Right lobe of liver (tissue), 6 donors: Measurements from ENCODE around the gene SDK1. TPM values are rescaled to one million over a fixed set of nuclear protein-coding genes. Genes with fewer than 3 reads are reported as not detected.

Experiments
- ATAC-seq, 4 donors: fragments of 200-7000 bp; cut with Tn5 transposase; one replicate each; pipeline ENCODE4 v1.9.1; 2020; ENCODE audit warnings: mild to moderate bottlenecking in 4 of 4, moderate library complexity in 4 of 4
- DNase-seq, 3 donors: peaks; one replicate each; pipeline ENCODE4 v3.0.0-alpha.2; 2020
- H3K27ac ChIP-seq, 3 donors: fragments of 200-600 bp; one replicate each; pipeline ENCODE4 v1.8.0; 2022
- H3K27me3 ChIP-seq, 2 donors: fragments of 200-600 bp; one replicate each; pipeline ENCODE4 v1.8.0; 2022
- H3K36me3 ChIP-seq, 4 donors: fragments of 200-600 bp; sonication (generic) in 1 of 4; one replicate each; pipeline versions ENCODE4 v1.5.1 to v1.8.0; 2017 to 2022; ENCODE audit warnings: control low read depth in 1 of 4
- H3K4me1 ChIP-seq, 4 donors: fragments of 200-600 bp; sonication (generic) in 1 of 4; one replicate each; pipeline versions ENCODE4 v1.5.1 to v1.8.0; 2017 to 2022; ENCODE audit warnings: control low read depth in 1 of 4
- H3K4me3 ChIP-seq, 3 donors: fragments of 200-600 bp; one replicate each; pipeline ENCODE4 v1.8.0; 2022
- H3K9me3 ChIP-seq, 4 donors: fragments of 200-600 bp; sonication (generic) in 1 of 4; one replicate each; pipeline versions ENCODE4 v1.5.1 to v1.8.0; 2017 to 2022; ENCODE audit warnings: control low read depth in 1 of 4
- POLR2A ChIP-seq: fragments of 450-650 bp; IDR thresholded peaks from one replicate; pipeline ENCODE4 v1.6.1; 2017; ENCODE audit warnings: antibody characterized with exemption, mild to moderate bottlenecking
- WGBS: methylation state at CpG from one replicate; pipeline ENCODE4 v1.1.6; 2018; ENCODE audit warnings: low coverage, low lambda C conversion rate; ENCODE audit not compliant: insufficient coverage; ENCODE audit errors: missing lambda C conversion rate; 5-methylcytosine and 5-hydroxymethylcytosine counted together
- intact Hi-C, 2 donors: fragments of 100-400 bp; cut with DNase I; formaldehyde crosslinking; loops; one replicate each; pipeline versions ENCODE4 v1.11.2 to v1.14.1; 2022
- total RNA-seq, 6 experiments: library from RNA; depleted of rRNA in 2 of 6; stranded (reverse); fragments of >200 nt in 2 of 6; fragmentation: NEBNext Ultra II Directional in 3 of 6; extraction: Animal tissue kit (Norgen Biotek cat#: 25700) in 3 of 6; gene quantifications; one replicate each; pipeline versions ENCODE4 v1.1.0 to v1.2.4, GENCODE V29; 2016 to 2023
- TF ChIP-seq, protein P1 (sequence below), 4 donors: fragments of 200-600 bp in 3 of 4; fragments of 450-650 bp in 1 of 4; IDR thresholded peaks; one replicate each; pipeline versions ENCODE4 v1.5.1 to v1.8.0; 2016 to 2022; ENCODE audit warnings: antibody characterized with exemption in 4 of 4, mild to moderate bottlenecking in 2 of 4
- donor health status: DM: no; HTN: yes; CAD: no.
- donor health status: DM: no; HTN: no; CAD: no.
- donor health status: DM: no; HTN: no; CAD: no.
- donor health status: DM: no; HTN: yes; CAD: no.
- donor health status: DM: no; HTN: yes; CAD: no.

Gene SDK1
- total RNA-seq, 6 experiments from 2014 or later: 0.07 to 1.4 (median 0.65) TPM

DNA sequence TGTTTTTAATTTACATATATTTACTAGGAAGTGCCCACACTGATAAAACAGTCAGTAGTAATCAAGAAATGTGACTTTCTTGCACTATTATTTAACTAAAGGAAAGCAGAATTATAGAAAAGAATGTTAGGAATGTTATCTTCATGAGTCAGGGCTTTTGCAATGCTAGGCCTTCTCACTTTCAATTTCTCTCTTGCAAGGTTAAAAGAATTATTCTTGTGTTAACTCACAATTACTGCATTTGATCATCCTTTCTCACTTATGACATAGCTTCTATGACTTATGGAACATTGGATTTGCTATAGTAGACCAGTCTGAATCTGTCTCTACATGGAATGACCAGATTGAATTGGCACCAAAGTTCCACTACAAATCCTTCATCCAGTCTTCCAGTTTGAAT lies 192.4 kb downstream of the SDK1 start:
- TF ChIP-seq, protein P1, sequence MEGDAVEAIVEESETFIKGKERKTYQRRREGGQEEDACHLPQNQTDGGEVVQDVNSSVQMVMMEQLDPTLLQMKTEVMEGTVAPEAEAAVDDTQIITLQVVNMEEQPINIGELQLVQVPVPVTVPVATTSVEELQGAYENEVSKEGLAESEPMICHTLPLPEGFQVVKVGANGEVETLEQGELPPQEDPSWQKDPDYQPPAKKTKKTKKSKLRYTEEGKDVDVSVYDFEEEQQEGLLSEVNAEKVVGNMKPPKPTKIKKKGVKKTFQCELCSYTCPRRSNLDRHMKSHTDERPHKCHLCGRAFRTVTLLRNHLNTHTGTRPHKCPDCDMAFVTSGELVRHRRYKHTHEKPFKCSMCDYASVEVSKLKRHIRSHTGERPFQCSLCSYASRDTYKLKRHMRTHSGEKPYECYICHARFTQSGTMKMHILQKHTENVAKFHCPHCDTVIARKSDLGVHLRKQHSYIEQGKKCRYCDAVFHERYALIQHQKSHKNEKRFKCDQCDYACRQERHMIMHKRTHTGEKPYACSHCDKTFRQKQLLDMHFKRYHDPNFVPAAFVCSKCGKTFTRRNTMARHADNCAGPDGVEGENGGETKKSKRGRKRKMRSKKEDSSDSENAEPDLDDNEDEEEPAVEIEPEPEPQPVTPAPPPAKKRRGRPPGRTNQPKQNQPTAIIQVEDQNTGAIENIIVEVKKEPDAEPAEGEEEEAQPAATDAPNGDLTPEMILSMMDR (IDR thresholded peaks at IDR 0.05): no peak
- no peak for TF ChIP-seq POLR2A
- DNase-seq (no peak), ATAC-seq (peak in 1 of 4 donors; percentile 74)
- Histone ChIP-seq H3K36me3 (no peaks in the 10 kb centered on the region), H3K27me3 (no peaks in the 10 kb centered on the region), H3K27ac (no peak overlapping the region), H3K9me3 (no peaks in the 10 kb centered on the region), H3K4me1 (no peaks in the 10 kb centered on the region), H3K4me3 (no peak overlapping the region)
- intact Hi-C loops: no loop called here

DNA sequence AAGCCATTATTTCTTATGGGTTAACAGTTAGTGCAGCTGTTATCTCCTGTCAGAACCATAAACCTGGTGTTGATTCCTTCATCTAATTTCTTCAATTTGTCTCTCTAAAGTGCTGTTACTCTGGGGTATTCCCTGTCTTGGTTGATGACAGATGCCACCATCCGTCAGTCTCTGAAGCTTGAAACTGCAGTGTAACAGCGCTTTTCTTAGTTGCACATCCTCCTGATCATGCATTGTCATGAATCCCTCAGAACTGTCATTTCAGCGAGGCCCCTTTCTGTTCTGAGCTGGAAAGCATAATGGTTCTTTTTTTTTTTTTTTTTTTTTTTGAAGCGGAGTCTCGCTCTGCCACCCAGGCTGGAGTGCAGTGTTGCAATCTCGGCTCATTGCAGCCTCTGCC lies 193.9 kb downstream of the SDK1 start:
- no peak overlapping the region for H3K27ac ChIP-seq
- no peak for DNase-seq
- no peak for ATAC-seq
- no peaks in the 10 kb centered on the region for H3K9me3 ChIP-seq
- 70% methylated on average over 4 of the region's 6 CpGs for WGBS
- no peak for TF ChIP-seq POLR2A
- TF ChIP-seq, protein P1 (IDR thresholded peaks at IDR 0.05): no peak
- intact Hi-C loops: no loop called here
- no peaks in the 10 kb centered on the region for H3K27me3 ChIP-seq
- H3K4me3 ChIP-seq: no peak overlapping the region
- no peaks in the 10 kb centered on the region for H3K4me1 ChIP-seq
- no peaks in the 10 kb centered on the region for H3K36me3 ChIP-seq

DNA sequence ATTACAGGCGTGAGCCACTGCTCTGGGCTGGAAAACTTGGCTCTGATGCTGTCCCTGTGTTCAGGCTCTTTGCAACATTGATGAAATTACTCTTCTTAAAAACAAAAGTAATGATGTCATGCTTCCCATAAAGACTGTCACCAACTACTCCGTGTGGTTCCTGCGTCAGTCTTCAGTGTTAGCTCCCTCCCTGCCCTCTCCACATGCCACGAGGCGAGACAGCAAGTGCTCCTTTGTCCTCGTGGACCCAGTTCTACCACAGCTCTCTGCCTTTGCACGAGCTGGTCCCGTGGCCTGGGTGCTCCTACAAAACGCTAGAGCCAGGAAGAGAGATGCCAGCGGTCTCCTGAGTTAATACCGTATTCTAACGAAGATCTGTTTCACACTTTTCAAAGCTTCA lies 194.5 kb downstream of the SDK1 start:
- ATAC-seq (peak in 1 of 4 donors; percentile 22), DNase-seq (no peak)
- no peak overlapping the region for H3K4me3 ChIP-seq
- TF ChIP-seq, protein P1 (IDR thresholded peaks at IDR 0.05): no peak
- no peak for TF ChIP-seq POLR2A
- no peaks in the 10 kb centered on the region for H3K36me3 ChIP-seq
- H3K4me1 ChIP-seq: no peaks in the 10 kb centered on the region
- no peaks in the 10 kb centered on the region for H3K27me3 ChIP-seq
- no peak overlapping the region for H3K27ac ChIP-seq
- 61% methylated on average over 10 of the region's 12 CpGs for WGBS
- no peaks in the 10 kb centered on the region for H3K9me3 ChIP-seq
- intact Hi-C loops: no loop called here

DNA sequence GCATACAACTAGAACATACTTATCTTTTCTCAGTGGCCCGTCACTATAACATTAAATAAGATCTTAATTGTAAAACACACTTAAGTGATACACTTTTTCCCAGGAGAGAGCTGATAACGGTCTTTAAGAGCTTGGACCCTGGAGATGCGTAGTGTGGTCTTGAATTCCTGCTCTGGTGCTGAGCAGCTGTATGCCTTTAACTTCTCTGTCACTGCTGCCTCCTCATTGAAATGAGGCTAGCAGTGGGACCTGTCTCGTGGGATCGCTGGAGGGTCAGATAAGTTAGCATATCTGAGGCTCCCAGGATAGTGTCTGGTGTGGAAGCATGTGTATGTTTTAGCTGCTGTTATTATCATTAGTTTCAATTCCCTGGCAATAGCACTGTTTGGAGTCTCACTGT lies 194.9 kb downstream of the SDK1 start:
- DNase-seq: no peak

More for the DNA sequence above, 194.9 kb downstream of the SDK1 start:
- H3K27me3 ChIP-seq: no peaks in the 10 kb centered on the region
- no peak overlapping the region for H3K4me3 ChIP-seq
- no peak for ATAC-seq
- no peak overlapping the region for H3K27ac ChIP-seq
- intact Hi-C loops: no loop called here
- no peaks in the 10 kb centered on the region for H3K9me3 ChIP-seq
- WGBS: 69% methylated on average over 5 of the region's 5 CpGs
- no peaks in the 10 kb centered on the region for H3K36me3 ChIP-seq
- no peaks in the 10 kb centered on the region for H3K4me1 ChIP-seq
- no peak for TF ChIP-seq POLR2A
- TF ChIP-seq, protein P1 (IDR thresholded peaks at IDR 0.05): no peak
